SH-SY5Y (cell line): ENCODE measurements around the gene UBE2Z.

Source experiments
- GATA2 ChIP-seq: IDR thresholded peaks from 2 replicates; pipeline ENCODE4 v1.6.1; 2011; ENCODE audit warnings: mild to moderate bottlenecking, low read depth, low read length
- GATA3 ChIP-seq: IDR thresholded peaks from 2 replicates; pipeline ENCODE4 v1.6.1; 2011; ENCODE audit warnings: low read depth, mild to moderate bottlenecking, low read length, moderate library complexity

DNA sequence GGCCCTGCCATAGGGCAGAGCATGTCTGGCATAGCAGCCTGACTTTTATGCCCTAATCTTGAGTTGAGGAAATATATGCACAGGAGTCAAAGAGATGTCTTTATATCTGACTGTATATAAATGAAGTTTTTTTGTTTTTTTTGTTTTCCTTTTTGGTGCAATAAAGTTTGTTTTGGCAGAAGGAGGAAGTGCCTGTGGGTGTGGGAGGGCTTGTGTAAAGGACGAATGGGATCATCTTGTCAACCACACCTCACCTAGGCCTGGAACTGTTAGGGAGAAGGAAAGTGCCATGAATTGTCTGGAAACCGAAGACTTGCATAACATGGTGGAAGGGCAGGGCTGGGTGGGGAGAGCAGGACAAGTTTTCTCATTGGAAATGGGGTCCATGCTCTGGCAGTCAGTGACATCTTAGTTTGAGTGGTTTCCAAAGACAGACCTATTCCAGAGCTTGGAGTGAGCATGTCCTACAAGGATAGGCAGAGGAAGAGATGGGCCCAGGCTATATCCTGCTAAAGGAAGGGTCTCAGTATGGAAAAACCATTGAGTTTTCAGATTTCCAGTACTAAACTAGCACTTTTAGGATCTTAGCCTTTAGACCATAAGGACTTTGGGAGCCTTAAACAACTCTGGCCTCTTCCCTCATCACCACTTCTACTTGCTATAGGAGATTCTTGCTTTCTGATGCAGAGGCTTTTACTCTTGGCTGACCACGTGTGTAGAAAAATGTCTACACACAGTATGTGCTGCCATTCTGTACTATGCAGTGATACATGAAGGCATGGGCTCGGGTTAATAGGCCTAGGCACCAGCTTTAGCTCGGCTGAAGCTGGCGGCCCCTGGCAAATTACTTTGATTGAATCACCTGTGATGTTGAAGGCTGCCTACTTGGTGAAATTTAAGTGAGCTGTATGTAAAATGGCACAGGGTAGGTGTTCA, 20.9 kb downstream of the UBE2Z start:
- TF ChIP-seq GATA2 = no peak
- no peak for TF ChIP-seq GATA3
